Anterior cingulate cortex (tissue), 58 donors: ENCODE measurements around the gene MMP17.
A peak's percentile ranks its signal among the peaks of the same experiment; 100 is the strongest.

Source experiments
- DNase-seq, 58 donors: peaks; one replicate each; lab custom pipeline; 2025; lab: John Stamatoyannopoulos, UW

The MMP17 gene

DNA sequence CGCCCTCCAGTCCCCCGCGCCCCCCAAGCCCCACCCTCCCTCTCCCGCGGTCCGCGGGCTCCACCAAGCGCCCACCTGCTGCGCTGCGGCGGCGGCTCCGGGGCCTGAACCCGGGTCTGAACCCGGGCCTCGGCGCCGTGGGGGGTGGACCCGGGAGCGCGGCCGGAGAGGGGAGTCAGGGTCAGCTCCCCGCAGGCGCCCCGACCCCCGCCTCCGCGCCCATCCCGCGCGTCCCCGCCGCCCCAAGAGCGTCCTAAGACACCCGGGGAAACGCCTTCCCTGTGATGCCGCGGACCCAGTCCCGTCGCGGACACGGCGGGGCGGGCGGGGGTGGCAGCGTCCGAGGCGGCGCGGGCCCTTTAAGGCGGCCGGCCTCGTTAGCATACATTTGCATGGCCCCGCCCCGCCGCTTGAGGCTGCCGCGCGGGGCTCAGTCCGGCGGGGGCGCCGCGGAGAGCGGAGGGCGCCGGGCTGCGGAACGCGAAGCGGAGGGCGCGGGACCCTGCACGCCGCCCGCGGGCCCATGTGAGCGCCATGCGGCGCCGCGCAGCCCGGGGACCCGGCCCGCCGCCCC is at the start of gene MMP17:
TSS of gene MMP17 (plus strand) at position 433 of the 574 bp plus-strand sequence. CDS start at position 535, 102 bp downstream.
- peak in 19 of 58 donors; percentile 17 to 67 (median 41) for DNase-seq

DNA sequence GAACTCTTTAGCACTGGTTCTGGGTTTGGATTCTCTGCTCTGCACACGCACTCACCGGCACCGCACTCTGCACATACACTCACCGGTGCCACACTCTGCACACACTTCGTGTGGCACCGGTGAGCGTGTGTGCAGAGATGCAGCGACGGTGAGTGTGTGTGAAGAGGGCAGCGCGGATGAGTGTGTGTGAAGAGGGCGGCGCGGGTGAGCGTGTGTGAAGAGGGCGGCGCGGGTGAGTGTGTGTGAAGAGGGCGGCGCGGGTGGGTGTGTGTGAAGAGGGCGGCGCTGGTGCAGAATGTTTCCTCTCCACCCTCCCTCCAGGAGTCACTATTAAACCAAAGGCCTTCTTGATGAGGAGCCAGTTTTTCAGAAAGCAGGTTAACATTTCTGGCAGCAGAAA is 49.2 kb upstream of the MMP17 start:
- no peak for DNase-seq

DNA sequence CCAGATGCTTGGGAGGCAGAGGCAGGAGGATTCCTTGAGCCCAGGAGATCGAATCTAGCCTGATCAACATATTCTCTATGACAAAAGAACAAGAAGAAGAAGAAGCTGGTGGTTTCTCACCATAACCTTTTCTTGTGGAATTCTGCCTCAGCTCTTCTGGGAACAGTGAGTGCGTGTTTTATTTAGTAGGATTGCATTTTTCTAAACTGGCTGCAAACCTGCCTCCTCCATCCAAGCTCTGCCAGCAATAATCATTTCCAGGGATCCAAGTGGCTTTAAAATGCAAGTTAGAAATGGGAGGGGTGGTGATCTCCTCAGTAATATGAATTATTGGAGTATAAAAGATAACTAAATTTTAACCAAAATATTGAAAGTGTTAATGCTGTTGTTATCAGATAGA is 46.1 kb upstream of the MMP17 start:
- DNase-seq = no peak

DNA sequence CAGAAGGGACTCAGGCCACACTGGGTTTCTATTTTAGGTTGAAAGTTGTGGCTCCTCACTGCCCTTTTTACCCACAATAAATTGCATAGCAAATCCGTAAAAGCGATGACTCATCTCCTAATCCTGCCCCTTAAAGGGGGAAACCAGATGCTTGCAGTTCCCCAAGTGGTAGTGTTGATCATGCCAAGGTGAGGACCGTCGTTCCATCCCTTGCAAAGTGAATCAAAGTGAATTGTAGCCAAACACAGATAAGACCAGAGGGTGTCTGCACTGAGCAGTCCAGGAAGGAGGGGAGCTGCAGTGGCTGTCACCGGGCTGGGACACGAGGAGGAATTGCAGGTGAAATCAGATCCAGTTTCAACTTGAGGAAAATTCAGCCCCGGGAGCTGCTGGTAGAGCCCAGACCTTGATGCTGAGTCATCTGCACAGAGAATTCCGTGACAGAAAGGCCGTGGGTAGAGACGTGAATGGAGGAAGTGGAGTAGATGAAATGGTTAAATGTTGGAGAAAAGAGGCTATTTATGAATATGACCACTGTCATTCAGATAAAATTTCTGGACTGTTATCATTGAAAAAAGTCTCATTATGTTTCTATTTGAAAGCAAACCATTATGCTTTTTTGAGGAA is 44.2 kb upstream of the MMP17 start:
- peak in 1 of 58 donors; percentile 31 for DNase-seq

DNA sequence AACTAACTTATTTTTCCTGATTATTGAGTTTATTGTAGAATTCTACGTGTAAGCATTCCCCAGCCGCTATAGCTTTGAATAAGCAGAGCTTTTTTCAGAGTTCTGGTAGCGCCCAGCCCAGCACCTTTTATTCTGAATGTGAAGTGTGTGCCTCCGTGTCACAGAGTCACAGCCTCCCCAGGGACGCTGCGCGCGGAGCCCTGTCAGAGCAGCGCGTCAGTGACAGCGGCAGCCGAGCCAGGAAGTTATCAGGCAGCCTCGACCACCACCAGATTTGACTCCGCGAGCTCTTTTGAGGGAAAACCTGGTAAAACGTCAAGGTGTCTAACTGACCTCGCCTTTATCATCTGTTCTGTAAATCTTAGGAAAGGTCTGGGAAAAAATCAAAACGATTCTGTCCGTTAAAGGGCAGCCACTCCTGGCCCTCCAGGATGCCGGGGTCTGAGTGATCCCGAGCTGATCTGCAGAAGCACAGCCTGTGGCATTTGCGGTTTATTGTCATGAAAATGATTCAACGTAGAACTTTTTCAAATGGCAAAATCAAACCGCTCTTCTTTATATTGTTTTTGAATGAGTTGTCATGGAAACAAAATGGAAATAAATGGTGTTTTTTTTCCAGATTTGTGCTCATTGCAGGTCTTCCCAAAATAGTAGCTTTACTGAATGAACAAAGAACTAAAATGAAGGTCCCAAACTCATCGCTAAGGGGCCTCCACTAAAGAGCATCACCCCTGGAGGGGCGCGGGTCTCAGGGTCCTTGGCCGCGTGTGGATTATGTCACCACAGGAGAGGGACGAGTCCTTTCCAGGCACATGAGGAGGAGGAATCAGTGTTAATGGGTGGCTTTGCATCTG is 43.1 kb upstream of the MMP17 start:
- no peak for DNase-seq

DNA sequence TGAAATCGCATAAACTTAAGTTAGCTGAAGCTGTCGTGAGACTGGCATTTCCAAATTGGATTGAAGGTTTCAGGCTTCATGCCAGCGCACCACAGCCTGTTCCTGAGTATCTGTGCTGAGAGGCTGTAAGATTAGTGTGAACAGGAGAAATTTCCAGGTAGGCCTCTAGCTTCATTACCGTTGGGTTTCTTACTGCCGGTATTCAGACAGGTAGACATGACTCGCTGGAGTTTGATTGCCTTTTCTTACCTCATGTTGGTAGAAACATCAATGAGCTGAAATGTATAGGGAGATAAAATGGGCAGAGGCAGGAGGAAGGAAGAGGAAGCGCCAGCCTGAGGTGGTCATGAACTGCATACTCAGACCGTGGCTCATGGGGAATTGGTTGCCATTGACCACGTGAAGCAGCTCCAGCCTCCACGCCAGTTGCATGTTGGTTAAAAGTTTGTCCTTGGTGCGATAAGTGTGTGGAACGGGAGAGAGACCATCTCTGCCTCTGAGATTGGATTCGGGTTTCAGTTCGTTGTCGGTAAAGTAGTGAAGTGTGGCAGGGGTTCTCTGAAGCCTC is 42.3 kb upstream of the MMP17 start:
- peak in 10 of 58 donors; percentile 17 to 38 (median 24) for DNase-seq

DNA sequence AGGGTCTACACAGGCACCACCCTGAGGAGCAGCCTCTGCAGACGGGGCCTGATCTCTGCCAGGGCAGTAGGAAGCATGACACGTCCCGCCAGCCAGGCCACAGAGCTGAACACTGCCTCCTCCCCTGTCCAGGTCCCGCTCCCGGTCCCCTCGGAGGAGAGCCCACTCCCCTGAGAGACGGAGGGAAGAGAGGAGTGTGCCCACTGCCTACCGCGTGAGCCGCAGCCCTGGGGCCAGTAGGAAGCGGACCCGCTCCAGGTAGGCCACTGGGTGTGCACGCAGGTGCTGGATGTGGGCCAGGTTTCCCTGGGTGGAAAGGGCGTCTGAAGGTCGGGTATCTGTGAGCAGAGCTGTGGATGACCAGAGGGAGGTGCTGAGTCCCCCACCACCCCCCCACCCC is 41.9 kb upstream of the MMP17 start:
- DNase-seq = no peak

DNA sequence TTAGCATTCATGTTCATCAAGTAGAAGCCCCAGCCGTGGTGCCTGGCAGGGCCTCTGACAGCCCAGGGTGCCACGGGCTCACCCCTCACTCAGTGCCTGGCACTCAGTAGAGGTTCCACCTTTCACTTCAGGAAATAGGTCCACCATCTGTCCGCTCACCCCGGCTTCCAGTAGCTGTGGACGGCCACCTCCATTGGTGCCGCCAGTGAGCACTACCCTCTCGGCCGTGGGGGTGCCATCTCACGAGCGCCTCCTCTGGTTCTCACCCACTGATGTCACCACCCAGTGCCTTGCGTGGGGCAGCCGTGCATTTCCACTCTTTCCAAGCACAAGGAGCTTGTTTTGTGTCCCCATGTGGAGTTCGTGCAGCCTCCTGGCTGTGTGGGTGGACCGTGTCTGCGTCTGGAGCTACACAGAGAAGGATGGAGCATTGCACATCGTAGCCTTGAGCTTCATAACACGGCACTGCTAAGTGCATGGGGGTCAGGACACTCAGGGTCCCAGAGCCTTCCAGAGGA is 41.0 kb upstream of the MMP17 start:
- DNase-seq = peak in 7 of 58 donors; percentile 9 to 44 (median 25)

DNA sequence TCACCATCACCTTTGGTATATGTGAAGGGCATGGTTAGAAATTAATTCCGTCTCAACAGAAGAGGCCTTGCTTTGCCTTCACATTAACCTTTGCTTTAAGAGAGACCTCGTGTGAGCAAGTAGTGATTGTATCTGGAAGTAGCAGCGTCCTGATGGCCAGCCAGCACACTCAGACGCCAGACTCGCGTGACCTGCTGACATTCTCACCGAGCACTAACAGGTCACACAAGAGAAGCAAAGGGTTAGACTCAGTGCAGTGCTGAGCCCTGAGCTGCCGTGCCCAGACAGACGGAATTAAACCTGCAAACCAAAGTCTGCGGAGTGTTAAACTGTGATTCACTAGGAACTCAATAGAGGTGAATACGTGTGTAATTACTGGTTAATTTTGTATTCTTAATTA is 40.1 kb upstream of the MMP17 start:
- DNase-seq = no peak

DNA sequence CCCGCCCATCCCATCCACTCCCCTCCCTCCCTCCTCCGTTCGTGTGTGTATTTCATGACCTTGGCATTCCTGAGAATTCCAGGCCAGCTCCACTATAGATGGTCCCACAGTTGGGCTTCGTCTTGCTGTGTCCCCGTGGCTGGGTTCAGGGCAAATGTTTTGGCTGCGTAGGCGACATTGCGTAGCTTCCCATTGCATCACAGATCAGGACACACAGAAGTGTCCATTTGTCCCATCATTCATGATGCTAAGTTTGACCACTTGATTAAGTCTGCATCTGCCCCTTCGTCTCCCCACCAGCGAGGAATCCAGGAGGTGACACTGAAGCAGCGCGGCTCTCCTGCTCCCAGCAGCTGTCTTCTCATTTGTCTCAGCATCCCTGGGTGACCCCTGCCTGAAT is 38.6 kb upstream of the MMP17 start:
- no peak for DNase-seq

DNA sequence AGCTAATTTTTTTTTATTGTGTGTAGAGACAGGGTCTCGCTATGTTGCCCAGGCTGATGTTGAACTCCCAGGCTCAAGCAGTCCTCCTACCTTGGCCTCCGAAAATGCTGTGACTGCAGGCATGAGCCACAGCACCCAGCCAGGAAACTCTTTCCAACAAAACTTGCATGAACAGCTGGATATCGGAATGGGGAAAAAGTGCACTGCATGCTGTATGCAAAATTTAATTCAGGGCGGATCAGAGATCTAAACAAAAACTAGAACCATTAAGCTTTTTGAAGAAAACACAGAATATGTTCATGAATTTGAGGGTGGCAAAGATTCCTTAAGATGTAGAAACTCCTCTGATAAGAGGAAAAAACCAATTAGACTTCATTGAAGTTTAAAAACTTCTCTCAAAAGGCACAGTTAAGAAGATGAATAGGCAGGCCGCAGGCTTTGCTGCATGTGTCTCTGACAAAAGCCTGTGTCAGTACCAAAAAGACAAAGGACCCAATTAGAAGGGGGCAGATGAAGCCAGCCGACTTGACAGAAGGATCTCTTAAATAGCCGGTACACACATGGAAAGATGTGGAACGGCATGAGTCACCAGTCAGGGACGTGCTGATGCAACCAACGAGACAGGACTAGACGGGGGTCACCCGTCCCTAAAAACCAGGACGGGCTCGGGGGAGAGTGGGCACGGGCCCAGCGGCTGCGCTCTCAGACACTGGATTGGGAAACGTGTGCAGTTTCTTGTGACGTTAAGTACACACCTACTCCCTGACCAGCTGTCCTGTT is 34.8 kb upstream of the MMP17 start:
- peak in 13 of 58 donors; percentile 16 to 63 (median 46) for DNase-seq

DNA sequence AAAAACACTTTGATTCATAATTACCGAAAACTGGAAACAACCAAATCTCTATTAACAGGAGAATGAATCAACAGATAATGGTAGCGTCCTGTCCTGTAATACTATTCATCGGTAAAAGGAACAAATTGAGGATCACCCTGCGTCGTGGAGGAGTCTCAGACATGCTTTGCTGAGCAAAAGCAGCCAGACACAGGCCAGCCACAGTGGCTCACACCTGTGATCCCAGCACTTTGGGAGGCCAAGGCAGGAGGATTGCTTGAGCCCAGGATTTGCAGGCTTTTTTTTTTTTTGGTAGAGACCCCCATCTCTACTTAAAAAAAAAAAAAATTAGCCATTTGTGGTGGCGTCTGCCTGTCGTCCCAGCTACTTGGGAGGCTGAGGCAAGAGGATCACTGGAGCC is 34.1 kb upstream of the MMP17 start:
- no peak for DNase-seq

DNA sequence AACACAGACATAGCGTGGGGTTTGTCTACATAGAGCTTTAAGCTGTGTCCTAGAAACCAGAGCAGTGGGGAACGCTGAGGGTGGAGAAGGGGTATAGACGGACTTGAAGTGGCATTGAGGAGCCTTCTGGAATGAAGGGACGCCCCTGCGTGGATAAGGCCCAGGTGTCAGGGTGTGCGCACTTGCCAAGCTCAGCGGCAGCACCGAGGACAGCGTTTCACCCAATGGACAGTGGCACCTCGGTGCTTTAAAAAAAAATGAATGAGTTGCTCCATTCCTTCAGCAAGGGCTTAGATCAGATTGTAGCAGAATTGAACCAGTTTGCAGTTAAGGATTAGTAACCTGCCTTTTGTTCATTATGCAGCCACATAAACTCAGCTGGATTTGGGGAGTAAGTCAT is 33.6 kb upstream of the MMP17 start:
- DNase-seq = no peak

DNA sequence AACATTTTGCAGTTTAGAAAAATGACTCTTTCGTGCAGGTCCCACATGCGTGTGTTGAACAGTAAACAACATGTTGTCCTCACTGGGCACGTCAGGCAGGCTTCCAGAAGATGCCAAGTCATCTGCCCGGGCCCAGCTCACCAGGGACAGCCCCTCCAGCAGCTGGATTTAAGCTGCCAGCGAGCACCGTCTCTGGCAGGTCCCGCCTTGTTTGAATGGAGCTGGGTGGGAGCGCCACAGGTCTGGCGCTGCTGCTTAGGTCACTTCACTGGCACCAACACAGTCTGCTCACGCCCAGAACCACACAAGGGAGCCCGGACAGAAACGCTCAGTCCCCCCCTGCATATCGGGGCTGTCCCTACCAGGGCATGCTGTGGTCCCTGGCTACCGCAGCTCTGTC is 33.1 kb upstream of the MMP17 start:
- DNase-seq = peak in 5 of 58 donors; percentile 14 to 82 (median 37)

DNA sequence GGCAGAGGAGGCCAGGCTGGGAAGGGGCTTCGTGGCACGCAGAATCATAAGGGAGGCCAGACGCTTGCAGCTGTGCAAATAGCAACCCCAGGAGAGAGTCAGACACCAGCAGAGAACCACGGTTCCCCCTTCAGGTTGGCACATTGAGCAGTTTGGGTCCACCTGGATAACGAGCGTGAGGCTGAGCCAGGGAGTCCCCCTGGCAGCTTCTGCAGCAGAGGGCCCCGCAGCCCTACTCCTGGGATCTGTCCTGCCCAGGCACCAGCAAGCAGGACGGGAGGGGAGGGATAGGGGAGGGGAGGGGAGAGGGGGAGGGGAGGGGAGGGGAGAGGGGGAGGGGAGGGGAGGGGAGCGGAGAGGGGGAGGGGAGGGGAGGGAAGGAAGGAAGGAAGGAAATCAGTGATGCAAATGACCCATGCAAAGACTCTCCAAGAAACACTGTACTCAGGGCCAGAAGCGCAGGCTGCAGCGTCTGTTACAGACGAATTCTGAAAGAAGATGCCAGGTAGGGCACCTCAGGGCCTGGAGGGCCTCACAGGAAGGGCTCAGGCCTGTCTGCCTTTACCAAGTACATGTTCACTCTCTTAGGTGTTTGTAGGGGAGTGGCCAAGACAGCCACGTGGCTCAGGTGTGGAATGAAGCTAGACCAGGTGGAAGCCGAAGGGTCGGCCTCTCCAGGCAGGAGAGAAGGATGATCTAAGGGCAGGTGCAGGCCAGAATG is 32.3 kb upstream of the MMP17 start:
- DNase-seq = no peak

DNA sequence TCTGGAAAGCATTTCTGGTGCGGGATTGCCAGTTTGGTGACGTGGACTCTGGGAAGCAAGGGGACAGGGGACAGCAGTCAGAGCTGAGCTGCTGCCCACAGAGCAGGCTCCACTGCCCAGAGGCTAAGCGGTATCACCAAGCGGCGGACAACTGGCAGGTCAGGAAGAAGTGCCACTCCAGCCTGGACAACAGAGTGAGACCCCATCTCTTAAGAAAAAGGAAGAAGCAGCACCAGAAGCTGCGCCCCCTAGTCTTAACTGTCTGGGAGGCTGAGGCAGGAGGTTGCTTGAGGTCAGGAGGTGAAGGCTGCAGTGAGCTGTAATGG is 31.8 kb upstream of the MMP17 start:
- DNase-seq = no peak

DNA sequence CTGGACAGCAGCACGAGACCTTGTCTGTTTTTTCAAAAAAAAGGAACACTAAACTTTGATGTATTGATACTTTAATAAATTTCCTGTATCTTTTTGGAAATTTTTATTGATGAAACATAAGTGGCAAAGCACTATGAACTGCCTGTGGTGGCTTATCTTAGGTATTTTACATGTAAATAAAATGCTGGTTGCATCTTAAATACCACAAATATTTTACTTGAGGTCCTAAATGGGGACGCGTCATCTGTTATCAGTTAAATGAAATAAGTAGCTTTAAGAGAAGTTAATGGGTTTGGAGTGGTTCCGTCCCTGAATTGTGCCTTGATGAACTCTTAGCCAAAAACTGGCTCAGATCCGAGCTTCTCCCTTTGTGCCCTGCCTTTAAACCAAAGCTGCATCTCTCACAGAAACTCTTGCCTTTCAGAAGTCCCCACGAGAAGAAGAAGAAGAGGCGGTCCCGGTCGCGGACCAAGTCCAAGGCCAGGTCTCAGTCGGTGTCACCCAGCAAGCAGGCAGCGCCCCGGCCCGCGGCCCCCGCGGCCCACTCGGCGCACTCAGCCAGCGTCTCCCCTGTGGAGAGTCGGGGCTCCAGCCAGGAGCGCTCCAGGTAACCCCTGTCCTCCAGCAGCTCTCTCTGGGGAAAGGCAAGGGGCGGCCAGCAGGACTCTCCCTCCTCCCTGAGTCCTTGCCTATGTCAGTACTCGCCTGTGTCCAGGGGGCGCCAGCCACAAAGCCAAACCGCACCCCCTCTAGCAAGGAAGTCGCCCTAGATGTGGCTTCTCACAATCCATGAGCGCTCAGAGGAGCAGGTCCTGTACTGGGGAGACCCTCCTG is 31.2 kb upstream of the MMP17 start:
- DNase-seq = no peak

DNA sequence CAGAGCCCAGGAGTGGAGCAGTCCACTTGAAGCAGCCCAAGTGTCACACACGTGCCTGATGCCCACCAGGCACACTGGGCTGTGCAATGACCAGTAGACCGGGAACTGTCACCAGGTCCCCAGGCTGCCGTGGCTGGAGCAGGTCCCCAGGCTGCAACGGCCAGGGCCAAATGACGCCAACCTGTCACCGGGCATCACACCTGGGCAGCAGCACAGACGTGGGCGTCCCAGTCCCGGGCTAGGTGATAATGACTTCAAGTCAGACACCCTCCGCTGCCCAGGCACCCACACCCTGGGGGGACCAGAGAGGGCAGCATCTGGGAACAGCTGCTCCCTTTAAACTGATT is 30.6 kb upstream of the MMP17 start:
- no peak for DNase-seq

DNA sequence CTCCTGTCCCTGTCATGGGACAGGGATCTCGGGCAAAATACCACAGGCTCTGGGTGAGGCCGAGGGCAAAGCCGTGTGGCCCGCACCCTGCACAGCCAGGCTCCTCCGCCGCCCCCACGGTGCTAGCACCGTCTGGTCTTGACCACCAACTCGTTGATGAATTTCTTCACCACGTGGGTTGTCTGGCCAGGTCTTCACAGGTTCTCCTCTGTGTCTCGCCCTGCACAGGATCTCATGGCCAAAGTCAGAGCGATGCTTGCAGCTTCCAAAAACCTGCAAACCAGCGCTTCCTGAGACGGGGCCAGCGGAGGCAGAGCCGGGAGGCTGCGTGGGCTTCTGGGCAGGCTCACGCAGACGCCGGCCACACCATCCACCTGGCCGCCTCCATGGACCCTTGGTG is 29.0 kb upstream of the MMP17 start:
- DNase-seq = no peak
